ENCODE data around the gene NLRX1.
"Not testable (repeated sequence)": the region's sequence is repeated elsewhere in the genome, so short reads cannot be mapped to it uniquely, and the experiment has no call there.

The NLRX1 gene

GRCh38 chr11:119153049-119153818 is 15.3 kb upstream of the NLRX1 start:
- intact Hi-C loops (cut with DNase I), result no loop called here

GRCh38 chr11:119154178-119154577 is 14.3 kb upstream of the NLRX1 start:
- intact Hi-C loops (cut with DNase I), result no loop called here
- peak in 2 of 10 donors; percentile 29 to 60 for DNase-seq

More at GRCh38 chr11:119153049-119153818, 15.3 kb upstream of the NLRX1 start:
- peak in 1 of 10 donors; percentile 21 for DNase-seq

GRCh38 chr11:119155733-119156492 is 12.6 kb upstream of the NLRX1 start:
- peak in 2 of 10 donors; percentile 26 to 84 for DNase-seq
- intact Hi-C loops (cut with DNase I), result no loop called here

DNA sequence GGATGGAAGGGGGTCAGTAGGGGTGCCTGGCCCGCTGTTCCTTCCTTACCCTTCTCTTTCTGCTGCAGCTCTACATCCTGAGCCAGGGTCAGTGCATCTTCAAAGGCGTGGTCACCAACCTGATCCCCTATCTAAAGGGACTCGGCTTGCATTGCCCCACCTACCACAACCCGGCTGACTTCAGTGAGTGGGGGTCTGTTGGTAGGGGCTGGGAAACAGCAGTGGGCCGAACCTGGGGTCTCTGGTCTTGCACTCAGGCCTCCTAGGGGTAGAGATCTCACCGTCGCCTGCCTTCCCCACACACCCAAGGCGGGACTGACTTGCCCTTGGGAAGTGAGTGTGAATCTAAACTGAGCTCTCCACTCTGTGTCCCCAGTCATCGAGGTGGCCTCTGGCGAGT is 12.0 kb upstream of the NLRX1 start:
- intact Hi-C loops (cut with DNase I), result no loop called here
- DNase-seq, result peak in 2 of 10 donors; percentile 60 to 66

- DNase-seq, result peak in 1 of 10 donors; percentile 22
- intact Hi-C loops (cut with DNase I), result no loop called here
Measured at GRCh38 chr11:119157063-119157462, 11.5 kb upstream of the NLRX1 start.

GRCh38 chr11:119158467-119158866 is 10.1 kb upstream of the NLRX1 start:
- intact Hi-C loops (cut with DNase I), result no loop called here
- peak in 1 of 10 donors; percentile 57 for DNase-seq

- intact Hi-C loops (cut with DNase I), result no loop called here
Measured at GRCh38 chr11:119160151-119160550, 8.4 kb upstream of the NLRX1 start.

GRCh38 chr11:119161871-119162270 is 6.7 kb upstream of the NLRX1 start:
- intact Hi-C loops (cut with DNase I), result no loop called here
- peak in 3 of 10 donors; percentile 13 to 54 (median 51) for DNase-seq

More at GRCh38 chr11:119160151-119160550, 8.4 kb upstream of the NLRX1 start:
- peak in 3 of 10 donors; percentile 48 to 64 (median 52) for DNase-seq

- intact Hi-C loops (cut with DNase I), result no loop called here
- peak in 1 of 10 donors; percentile 43 for DNase-seq
Measured at GRCh38 chr11:119166368-119167076, 2.0 kb upstream of the NLRX1 start.

GRCh38 chr11:119167077-119167458 is 1.5 kb upstream of the NLRX1 start:
- intact Hi-C loops (cut with DNase I); DNase-seq: not testable (repeated sequence)

DNA sequence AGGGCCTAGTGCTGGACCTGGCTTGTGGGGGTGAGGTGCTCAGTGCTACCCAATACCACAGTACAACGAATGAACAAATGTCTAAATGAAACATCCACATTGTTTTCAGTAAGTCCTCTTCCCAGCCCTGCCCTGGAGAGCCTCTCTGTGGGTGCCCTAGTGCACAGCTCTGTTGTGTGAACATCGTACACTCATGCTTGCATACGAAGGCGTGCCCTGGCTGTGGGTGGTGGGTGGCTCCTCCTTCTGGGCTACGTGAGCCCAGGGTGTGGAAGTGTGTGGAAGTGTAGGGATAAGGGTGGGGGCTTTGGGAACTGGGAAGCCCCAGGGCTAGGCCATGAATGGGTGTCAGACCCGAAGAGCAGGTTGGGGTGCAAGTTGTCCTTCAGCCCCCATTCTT is 592 bp upstream of the NLRX1 start:
- peak in 1 of 10 donors; percentile 61 for DNase-seq
- intact Hi-C loops (cut with DNase I), result no loop called here

GRCh38 chr11:119169282-119169719 is 776 bp downstream of the NLRX1 start:
- intact Hi-C loops (cut with DNase I), result no loop called here
- peak in 3 of 10 donors; percentile 14 to 89 (median 29) for DNase-seq

- DNase-seq, result peak in 1 of 10 donors; percentile 70
- intact Hi-C loops (cut with DNase I), result no loop called here
Measured at GRCh38 chr11:119172513-119172912, 4.0 kb downstream of the NLRX1 start.

DNA sequence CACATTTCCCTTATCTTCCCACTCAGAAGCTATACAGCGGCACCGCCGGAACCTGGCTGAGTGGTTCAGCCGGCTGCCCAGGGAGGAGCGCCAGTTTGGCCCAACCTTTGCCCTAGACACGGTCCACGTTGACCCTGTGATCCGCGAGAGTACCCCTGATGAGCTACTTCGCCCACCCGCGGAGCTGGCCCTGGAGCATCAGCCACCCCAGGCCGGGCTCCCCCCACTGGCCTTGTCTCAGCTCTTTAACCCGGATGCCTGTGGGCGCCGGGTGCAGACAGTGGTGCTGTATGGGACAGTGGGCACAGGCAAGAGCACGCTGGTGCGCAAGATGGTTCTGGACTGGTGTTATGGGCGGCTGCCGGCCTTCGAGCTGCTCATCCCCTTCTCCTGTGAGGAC is 4.9 kb downstream of the NLRX1 start:
- intact Hi-C loops (cut with DNase I), result no loop called here
- peak in 1 of 10 donors; percentile 77 for DNase-seq

GRCh38 chr11:119175493-119176077 is 7.1 kb downstream of the NLRX1 start:
- no peak for DNase-seq
- intact Hi-C loops (cut with DNase I), result no loop called here

DNA sequence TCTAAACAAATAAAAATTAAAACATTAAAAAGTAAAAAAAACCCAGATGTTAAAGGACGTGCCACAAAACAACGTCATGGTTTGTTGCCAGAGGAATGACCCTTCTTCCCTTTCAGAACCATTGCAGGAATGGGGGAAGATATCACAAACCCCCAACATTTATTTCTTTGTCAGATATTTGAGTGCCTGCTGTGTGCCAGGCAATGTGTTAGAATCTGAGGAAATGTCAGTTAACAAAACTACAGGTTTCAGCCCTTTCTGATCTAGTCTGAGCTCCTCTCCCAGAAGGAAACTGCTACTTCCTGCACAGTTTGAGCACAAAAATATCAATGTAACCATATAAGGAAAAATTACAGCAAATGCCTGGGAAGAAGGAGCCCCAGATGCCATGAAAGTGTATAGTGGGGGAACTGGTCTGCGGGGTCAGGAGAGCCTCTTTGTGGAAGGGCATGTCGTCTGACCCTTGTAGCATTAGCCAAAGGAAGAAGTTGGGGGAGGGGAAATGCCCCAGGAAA is 9.7 kb downstream of the NLRX1 start:
- no peak for DNase-seq
- intact Hi-C loops (cut with DNase I), result no loop called here

GRCh38 chr11:119179342-119179741 is 10.8 kb downstream of the NLRX1 start:
- intact Hi-C loops (cut with DNase I), result no loop called here
- no peak for DNase-seq

GRCh38 chr11:119179983-119180382 is 11.5 kb downstream of the NLRX1 start:
- intact Hi-C loops (cut with DNase I), result no loop called here
- DNase-seq, result no peak

GRCh38 chr11:119180729-119181676 is 12.5 kb downstream of the NLRX1 start:
- intact Hi-C loops (cut with DNase I), result no loop called here
- no peak for DNase-seq

Data from posterior cingulate gyrus (tissue), 11 donors.